Endodermal cell (in vitro differentiated cells): ENCODE data around the gene PPP2R3A. TPM values are rescaled to one million over a fixed set of nuclear protein-coding genes. Genes with fewer than 3 reads are reported as not detected.

Source experiments
- DNase-seq: peaks from one replicate; pipeline ENCODE4 v3.0.0-alpha.2; 2017
- H3K27ac ChIP-seq: 2 replicates; pipeline ENCODE4 v1.5.1; 2013; ENCODE audit warnings: mild to moderate bottlenecking, low read depth, low read length, moderate library complexity
- H3K27me3 ChIP-seq: 2 replicates; pipeline ENCODE4 v1.6.1; 2013; ENCODE audit warnings: mild to moderate bottlenecking, low read length, moderate library complexity; ENCODE audit not compliant: insufficient read depth, control insufficient read depth, poor library complexity, severe bottlenecking
- H3K36me3 ChIP-seq: 2 replicates; pipeline ENCODE4 v1.7.0; 2013; ENCODE audit warnings: mild to moderate bottlenecking, low read length, moderate library complexity; ENCODE audit not compliant: control insufficient read depth, insufficient read depth
- H3K4me1 ChIP-seq: one replicate; pipeline ENCODE4 v1.7.0; 2013; ENCODE audit warnings: low read length; ENCODE audit not compliant: control insufficient read depth, insufficient read depth
- H3K4me3 ChIP-seq: 2 replicates; pipeline ENCODE4 v1.5.1; 2013; ENCODE audit warnings: mild to moderate bottlenecking, low read length, moderate library complexity
- H3K9ac ChIP-seq: 2 replicates; pipeline ENCODE4 v1.6.1; 2013; ENCODE audit warnings: mild to moderate bottlenecking, low read length, moderate library complexity; ENCODE audit not compliant: poor library complexity, severe bottlenecking; ENCODE audit errors: extremely low read depth
- H3K9me3 ChIP-seq: 2 replicates; pipeline ENCODE4 v1.6.1; 2013; ENCODE audit warnings: mild to moderate bottlenecking, low read length, moderate library complexity; ENCODE audit not compliant: control insufficient read depth
- H3K27ac Mint-ChIP-seq: 2 replicates; pipeline ENCODE4 v1.8.0; 2020; ENCODE audit warnings: mixed read lengths
- H3K27me3 Mint-ChIP-seq: 2 replicates; pipeline ENCODE4 v1.8.0; 2021; ENCODE audit warnings: mild to moderate bottlenecking, mixed read lengths; ENCODE audit not compliant: insufficient read depth
- H3K36me3 Mint-ChIP-seq: 2 replicates; pipeline ENCODE4 v1.8.0; 2020; ENCODE audit warnings: low read depth, mixed read lengths
- H3K4me1 Mint-ChIP-seq: 2 replicates; pipeline ENCODE4 v1.8.0; 2020; ENCODE audit warnings: mixed read lengths
- H3K4me3 Mint-ChIP-seq: 2 replicates; pipeline ENCODE4 v1.8.0; 2020; ENCODE audit warnings: mild to moderate bottlenecking, moderate library complexity, mixed read lengths
- H3K9me3 Mint-ChIP-seq: 2 replicates; pipeline ENCODE4 v1.8.0; 2020; ENCODE audit warnings: mild to moderate bottlenecking, mixed read lengths
- CTCF ChIP-seq: fragments of 200-600 bp; sonication (generic); conservative IDR thresholded peaks from 2 replicates; pipeline ENCODE4 v1.5.0; 2021; ENCODE audit warnings: antibody characterized with exemption, mild to moderate bottlenecking
- WGBS, 2 experiments: methylation state at CpG; one replicate each; pipeline versions ENCODE4 v1.1.5 to v1.1.7; 2013; ENCODE audit warnings: missing lambda C conversion rate in 2 of 2, mixed read lengths in 1 of 2; ENCODE audit not compliant: insufficient coverage in 1 of 2, insufficient read length in 1 of 2; 5-methylcytosine and 5-hydroxymethylcytosine counted together
- total RNA-seq, 2 donors: library from RNA; stranded (reverse); fragmentation: NEBNext Ultra II Directional in 1 of 2; extraction: Animal tissue kit (Norgen Biotek cat#: 25700) in 1 of 2; gene quantifications; 2 replicates in 1 of 2; 3 replicates in 1 of 2; pipeline ENCODE4 v1.2.1, GENCODE V29; 2021

PPP2R3A gene
- total RNA-seq, 2 donors from 2014 or later = 12.5 to 16.5 TPM

- Histone ChIP-seq H3K27ac (no peak overlapping the region), H3K9ac (no peak overlapping the region), H3K4me3 (no peak overlapping the region), H3K4me1 (no peaks in the 10 kb centered on the region), H3K9me3 (no peaks in the 10 kb centered on the region), H3K27me3 (no peaks in the 10 kb centered on the region), H3K36me3 (no peaks in the 10 kb centered on the region)
- H3K9me3 Mint-ChIP-seq = no peaks in the 10 kb centered on the region
- no peaks in the 10 kb centered on the region for H3K4me1 Mint-ChIP-seq
- no peak for TF ChIP-seq CTCF
- H3K4me3 Mint-ChIP-seq = no peak overlapping the region
- DNase-seq = no peak
- no peak overlapping the region for H3K27ac Mint-ChIP-seq
- H3K27me3 Mint-ChIP-seq = no peaks in the 10 kb centered on the region
- no peaks in the 10 kb centered on the region for H3K36me3 Mint-ChIP-seq
- WGBS, 2 experiments = 83 to 91% methylated on average over 1 to 2 of the region's 2 CpGs
Measured at GRCh38 chr3:135920275-135920674, 45.3 kb upstream of the PPP2R3A start.

GRCh38 chr3:135922903-135923250 lies 42.7 kb upstream of the PPP2R3A start:
- H3K36me3 ChIP-seq = no peaks in the 10 kb centered on the region
- H3K4me1 ChIP-seq = no peaks in the 10 kb centered on the region
- no peak for DNase-seq
- no peak overlapping the region for H3K27ac Mint-ChIP-seq
- WGBS, 2 experiments = 92 to 100% methylated on average over 3 of the region's 3 CpGs
- no peaks in the 10 kb centered on the region for H3K9me3 Mint-ChIP-seq
- no peak overlapping the region for H3K4me3 ChIP-seq
- no peaks in the 10 kb centered on the region for H3K27me3 Mint-ChIP-seq
- H3K4me1 Mint-ChIP-seq = no peaks in the 10 kb centered on the region
- no peak for TF ChIP-seq CTCF
- no peak overlapping the region for H3K9ac ChIP-seq
- no peaks in the 10 kb centered on the region for H3K27me3 ChIP-seq
- H3K9me3 ChIP-seq = no peaks in the 10 kb centered on the region
- H3K36me3 Mint-ChIP-seq = no peaks in the 10 kb centered on the region
- no peak overlapping the region for H3K27ac ChIP-seq
- no peak overlapping the region for H3K4me3 Mint-ChIP-seq

DNA sequence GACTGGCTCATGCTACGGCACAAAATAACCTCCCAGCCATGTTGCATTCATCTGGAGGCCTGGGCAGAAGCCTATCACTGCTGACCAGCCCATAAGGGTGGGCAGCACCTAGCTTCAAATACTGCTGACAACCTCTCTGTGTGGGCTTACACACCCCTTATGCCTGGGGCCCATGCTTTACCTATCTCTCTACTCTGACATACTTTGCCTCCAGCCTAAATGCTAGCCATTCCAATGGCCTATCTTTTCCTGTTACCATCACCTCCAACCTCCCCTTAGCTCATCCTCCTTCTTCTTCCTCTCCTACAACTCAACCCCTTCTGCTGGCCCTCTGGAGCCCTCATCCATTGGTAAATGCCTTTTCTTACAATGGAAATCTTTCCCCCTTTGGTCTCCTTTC lies 41.0 kb upstream of the PPP2R3A start:
- Mint-ChIP-seq H3K36me3 (no peaks in the 10 kb centered on the region), H3K27ac (no peak overlapping the region), H3K4me3 (no peak overlapping the region), H3K4me1 (no peaks in the 10 kb centered on the region), H3K9me3 (no peaks in the 10 kb centered on the region), H3K27me3 (no peaks in the 10 kb centered on the region)
- H3K9ac ChIP-seq = no peak overlapping the region
- no peaks in the 10 kb centered on the region for H3K4me1 ChIP-seq
- H3K27me3 ChIP-seq = no peaks in the 10 kb centered on the region
- no peak for TF ChIP-seq CTCF
- WGBS, 2 experiments = 80 to 81% methylated on average over 1 of the region's 1 CpG
- no peaks in the 10 kb centered on the region for H3K9me3 ChIP-seq
- H3K4me3 ChIP-seq = no peak overlapping the region
- H3K27ac ChIP-seq = no peak overlapping the region
- DNase-seq = no peak
- no peaks in the 10 kb centered on the region for H3K36me3 ChIP-seq
